OCI-LY1 (cell line): ENCODE data around the gene FBXL4.

Experiments
- CTCF ChIP-seq: fragments of 200-600 bp; sonication (generic), shearing (Covaris generic); IDR thresholded peaks from 2 replicates; pipeline ENCODE4 v1.5.1; 2017; ENCODE audit warnings: mild to moderate bottlenecking, antibody characterized with exemption, low read length, moderate library complexity, mixed read lengths
- EZH2 ChIP-seq: fragments of 200-600 bp; sonication (generic), shearing (Covaris generic); IDR thresholded peaks from 2 replicates; pipeline ENCODE4 v1.8.0; 2017; ENCODE audit warnings: borderline replicate concordance, mixed run types, mild to moderate bottlenecking, antibody characterized with exemption, low read length, moderate library complexity, mixed read lengths

GRCh38 chr6:98840996-98841513 is 106.7 kb downstream of the FBXL4 start:
- TF ChIP-seq CTCF (no peak), EZH2 (no peak)
